ENCODE results near the gene VAV2.
A peak's percentile ranks its signal among the peaks of the same experiment; 100 is the strongest.

VAV2 gene

DNA sequence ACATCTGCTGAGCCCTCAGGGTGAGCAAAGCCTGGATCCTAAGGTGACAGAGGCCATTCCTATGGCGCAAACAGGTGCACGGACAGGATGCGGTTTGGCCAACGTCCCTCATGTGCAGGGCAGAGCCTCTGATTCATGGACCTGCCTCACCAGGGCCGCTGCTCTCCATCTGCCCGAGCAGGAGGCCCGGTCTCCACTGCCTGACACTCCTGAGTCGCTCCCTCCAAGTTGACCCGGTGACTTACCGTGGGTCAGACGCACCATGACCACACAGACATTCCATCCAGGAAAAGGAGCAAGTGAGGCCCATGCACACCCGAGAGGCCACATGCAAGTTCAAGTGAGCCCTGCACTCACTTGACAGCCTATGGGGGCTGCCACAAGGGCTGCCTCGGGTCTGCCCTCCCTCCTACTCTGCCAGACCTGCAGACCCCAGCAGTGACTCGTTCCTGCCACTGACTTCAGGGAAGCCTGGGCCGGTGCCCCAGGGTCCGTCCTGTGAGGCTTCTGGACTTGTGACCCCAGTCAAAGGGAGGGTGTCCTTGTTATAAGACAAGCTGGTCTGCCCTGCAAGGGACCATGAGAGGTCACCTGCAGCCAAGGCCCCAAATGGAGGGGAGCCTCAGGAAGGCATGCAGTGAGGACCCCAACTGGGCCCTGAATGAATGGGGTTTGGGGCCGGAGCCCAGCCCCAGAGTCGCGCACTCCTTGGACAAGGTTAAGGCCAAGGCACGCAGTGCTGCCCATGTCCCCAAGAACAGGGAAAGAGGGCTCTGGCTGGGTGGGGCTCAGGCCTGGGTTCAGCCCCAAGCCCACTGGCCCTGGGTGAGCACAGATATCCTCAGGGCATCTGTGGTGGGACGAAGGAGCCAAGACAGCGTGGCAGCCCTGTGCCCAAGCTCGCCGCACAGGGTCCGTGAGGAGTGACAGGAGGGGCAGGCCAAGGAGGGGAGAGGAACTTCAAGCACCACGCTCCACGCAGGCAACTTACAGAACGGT lies 43.2 kb upstream of the VAV2 start:
- Histone ChIP-seq H4K8ac (ENCODE audit: low read depth, low read length) (no peak overlapping the region), H2AFZ (ENCODE audit: insufficient read depth, low read length, poor library complexity) (no peak overlapping the region), H3K4me2 (ENCODE audit: low read length) (no peak overlapping the region), H3K27me3 (ENCODE audit: insufficient read depth, low read length) (no peaks in the 10 kb centered on the region), H3K9me3 (ENCODE audit: insufficient read depth, low read depth, low read length) (peaks cover 2% of the 10 kb centered on the region), H2BK5ac (ENCODE audit: low read depth, low read length, poor library complexity) (no peak overlapping the region), H4K91ac (ENCODE audit: low read depth, low read length) (no peak overlapping the region), H3K27ac (ENCODE audit: low read depth, low read length) (no peak overlapping the region), H3K79me2 (ENCODE audit: control insufficient read depth, insufficient read depth, low read length, poor library complexity) (no peaks in the 10 kb centered on the region), H2AK5ac (ENCODE audit: low read length) (no peak overlapping the region), H3K36me3 (ENCODE audit: control insufficient read depth in 1 of 2, insufficient read depth in 2 of 2, low read length in 2 of 2) (peaks cover 61 to 64% of the 10 kb centered on the region in 2 experiments), H3K4ac (ENCODE audit: low read depth, low read length) (no peak overlapping the region), H3K9ac (ENCODE audit: low read length) (no peak overlapping the region), H3K4me3 (ENCODE audit: low read depth, low read length) (no peak overlapping the region), H3K18ac (ENCODE audit: low read length) (no peak overlapping the region), H3K4me1 (ENCODE audit: control insufficient read depth in 1 of 2, insufficient read depth in 2 of 2, low read length in 2 of 2) (no peaks in the 10 kb centered on the region), H2BK120ac (ENCODE audit: insufficient read depth, low read length, poor library complexity) (no peak overlapping the region), H3K79me1 (ENCODE audit: low read length) (no peaks in the 10 kb centered on the region), H4K12ac (ENCODE audit: low read depth, low read length) (no peak overlapping the region), H3K14ac (ENCODE audit: low read length) (no peak overlapping the region), H2BK12ac (ENCODE audit: low read length) (no peak overlapping the region), H3K23ac (ENCODE audit: low read length) (no peak overlapping the region)
- no peak for DNase-seq
- WGBS (ENCODE audit: extremely low coverage, insufficient coverage, insufficient read length), result no CpG with 5 or more reads among the region's 28 CpGs

DNA sequence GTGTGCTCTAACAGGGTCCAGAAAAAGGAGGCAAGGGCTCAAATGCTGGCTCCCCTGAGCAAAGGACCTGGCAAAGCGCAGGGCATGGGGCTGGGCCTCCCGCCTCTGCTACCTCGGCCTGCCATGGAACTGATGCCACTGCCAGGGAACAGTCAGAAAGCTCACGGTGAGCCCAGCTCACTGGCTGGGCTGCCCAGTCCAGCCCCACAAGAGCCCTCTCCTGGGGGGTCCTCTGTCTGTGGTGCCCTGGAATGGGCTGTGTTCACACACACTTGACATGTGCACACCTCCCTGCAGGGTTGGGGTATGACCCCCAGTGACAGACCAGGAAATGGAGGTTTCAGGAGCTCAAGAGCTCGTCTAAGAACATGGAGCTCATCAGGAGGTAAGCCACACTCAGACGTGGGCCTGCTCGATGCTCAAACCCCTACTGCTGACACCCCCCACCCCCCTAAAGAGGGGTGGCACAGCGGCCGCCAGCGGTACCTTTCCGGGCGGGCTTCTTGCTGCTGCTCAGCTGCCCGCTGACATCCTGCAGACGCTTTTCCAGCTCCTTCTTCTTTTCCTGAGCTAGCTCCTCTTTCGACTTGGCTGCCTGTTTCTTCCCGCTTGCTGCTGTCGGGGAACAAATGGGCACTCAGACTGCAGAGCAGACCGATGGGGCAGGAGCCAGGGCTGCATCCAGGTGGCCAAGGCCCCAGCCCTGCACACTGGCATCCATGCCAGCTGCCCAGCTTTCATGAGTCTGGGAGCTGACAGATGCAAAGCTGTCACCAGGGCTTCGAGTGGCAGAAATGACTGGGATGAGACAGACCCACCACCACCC lies 42.3 kb upstream of the VAV2 start:
- Histone ChIP-seq H3K9me3 (ENCODE audit: insufficient read depth, low read depth, low read length) (peaks cover 2% of the 10 kb centered on the region), H3K27me3 (ENCODE audit: insufficient read depth, low read length) (no peaks in the 10 kb centered on the region), H4K91ac (ENCODE audit: low read depth, low read length) (no peak overlapping the region), H3K18ac (ENCODE audit: low read length) (no peak overlapping the region), H2BK120ac (ENCODE audit: insufficient read depth, low read length, poor library complexity) (no peak overlapping the region), H3K36me3 (ENCODE audit: control insufficient read depth in 1 of 2, insufficient read depth in 2 of 2, low read length in 2 of 2) (peaks cover 53 to 57% of the 10 kb centered on the region in 2 experiments), H3K4me2 (ENCODE audit: low read length) (no peak overlapping the region), H2BK5ac (ENCODE audit: low read depth, low read length, poor library complexity) (no peak overlapping the region), H3K79me2 (ENCODE audit: control insufficient read depth, insufficient read depth, low read length, poor library complexity) (no peaks in the 10 kb centered on the region), H3K4me3 (ENCODE audit: low read depth, low read length) (no peak overlapping the region), H2AFZ (ENCODE audit: insufficient read depth, low read length, poor library complexity) (no peak overlapping the region), H3K4me1 (ENCODE audit: control insufficient read depth in 1 of 2, insufficient read depth in 2 of 2, low read length in 2 of 2) (no peaks in the 10 kb centered on the region), H3K14ac (ENCODE audit: low read length) (no peak overlapping the region), H3K23ac (ENCODE audit: low read length) (no peak overlapping the region), H3K27ac (ENCODE audit: low read depth, low read length) (no peak overlapping the region), H2BK12ac (ENCODE audit: low read length) (no peak overlapping the region), H3K4ac (ENCODE audit: low read depth, low read length) (no peak overlapping the region), H3K79me1 (ENCODE audit: low read length) (no peaks in the 10 kb centered on the region), H4K12ac (ENCODE audit: low read depth, low read length) (no peak overlapping the region), H2AK5ac (ENCODE audit: low read length) (no peak overlapping the region), H3K9ac (ENCODE audit: low read length) (peak overlapping the region; percentile 35), H4K8ac (ENCODE audit: low read depth, low read length) (no peak overlapping the region)
- no CpG with 5 or more reads among the region's 19 CpGs for WGBS (ENCODE audit: extremely low coverage, insufficient coverage, insufficient read length)
- DNase-seq, result no peak

- Histone ChIP-seq H3K18ac (ENCODE audit: low read length) (no peak overlapping the region), H3K14ac (ENCODE audit: low read length) (no peak overlapping the region), H3K27me3 (ENCODE audit: insufficient read depth, low read length) (no peaks in the 10 kb centered on the region), H4K91ac (ENCODE audit: low read depth, low read length) (no peak overlapping the region), H2BK5ac (ENCODE audit: low read depth, low read length, poor library complexity) (no peak overlapping the region), H4K8ac (ENCODE audit: low read depth, low read length) (no peak overlapping the region), H3K79me2 (ENCODE audit: control insufficient read depth, insufficient read depth, low read length, poor library complexity) (no peaks in the 10 kb centered on the region), H3K23ac (ENCODE audit: low read length) (no peak overlapping the region), H3K9me3 (ENCODE audit: insufficient read depth, low read depth, low read length) (peaks cover 4% of the 10 kb centered on the region), H3K27ac (ENCODE audit: low read depth, low read length) (no peak overlapping the region), H3K9ac (ENCODE audit: low read length) (no peak overlapping the region), H3K4me2 (ENCODE audit: low read length) (no peak overlapping the region), H2BK120ac (ENCODE audit: insufficient read depth, low read length, poor library complexity) (no peak overlapping the region), H3K36me3 (ENCODE audit: control insufficient read depth in 1 of 2, insufficient read depth in 2 of 2, low read length in 2 of 2) (peaks cover 55 to 60% of the 10 kb centered on the region in 2 experiments), H2AFZ (ENCODE audit: insufficient read depth, low read length, poor library complexity) (no peak overlapping the region), H3K79me1 (ENCODE audit: low read length) (no peaks in the 10 kb centered on the region), H2AK5ac (ENCODE audit: low read length) (no peak overlapping the region), H2BK12ac (ENCODE audit: low read length) (no peak overlapping the region), H3K4ac (ENCODE audit: low read depth, low read length) (no peak overlapping the region), H3K4me1 (ENCODE audit: control insufficient read depth in 1 of 2, insufficient read depth in 2 of 2, low read length in 2 of 2) (no peaks in the 10 kb centered on the region), H4K12ac (ENCODE audit: low read depth, low read length) (no peak overlapping the region), H3K4me3 (ENCODE audit: low read depth, low read length) (no peak overlapping the region)
- WGBS (ENCODE audit: extremely low coverage, insufficient coverage, insufficient read length), result no CpG with 5 or more reads among the region's 26 CpGs
- DNase-seq, result no peak
Measured at GRCh38 chr9:134033516-134034214, 41.5 kb upstream of the VAV2 start.
